ENCODE data around the gene FHDC1. TPM values are rescaled to one million over a fixed set of nuclear protein-coding genes. Genes with fewer than 3 reads are reported as not detected.

Gene FHDC1
- total RNA-seq, 1 experiment from 2014 or later, result 19.9 TPM

GRCh38 chr4:153018031-153018430, 81.9 kb downstream of the FHDC1 start:
- Histone ChIP-seq H3K23ac (ENCODE audit: insufficient read length, low read depth, low read length) (no peak overlapping the region), H3K9me3 (ENCODE audit: control insufficient read depth, low read depth, low read length) (no peaks in the 10 kb centered on the region), H4K8ac (replicated peaks; ENCODE audit: insufficient read length, low read depth, low read length) (no peak overlapping the region), H2BK15ac (ENCODE audit: low read depth, low read length) (no peak overlapping the region), H3K27ac (ENCODE audit: insufficient read length, low read depth, low read length) (no peak overlapping the region), H4K91ac (ENCODE audit: insufficient read length, low read depth, low read length) (no peak overlapping the region), H2AFZ (ENCODE audit: low read length) (no peak overlapping the region), H2BK5ac (ENCODE audit: insufficient read length, low read length) (no peak overlapping the region), H3K14ac (ENCODE audit: insufficient read depth, low read length) (no peak overlapping the region), H3K4me2 (ENCODE audit: insufficient read depth, insufficient read length, low read length) (no peak overlapping the region), H3K79me2 (ENCODE audit: insufficient read depth, low read length) (no peaks in the 10 kb centered on the region), H3K23me2 (ENCODE audit: insufficient read length, low read depth, low read length, poor library complexity, severe bottlenecking) (no peaks in the 10 kb centered on the region), H3K79me1 (ENCODE audit: insufficient read depth, low read depth, low read length, poor library complexity, severe bottlenecking) (no peaks in the 10 kb centered on the region), H2AK5ac (ENCODE audit: insufficient read length, low read length) (no peak overlapping the region), H4K20me1 (ENCODE audit: control insufficient read depth, insufficient read depth, insufficient read length) (peaks cover 2% of the 10 kb centered on the region), H3K56ac (ENCODE audit: insufficient read length, low read depth, low read length) (no peak overlapping the region), H2BK20ac (ENCODE audit: low read depth, low read length, poor library complexity, severe bottlenecking) (no peak overlapping the region), H2BK12ac (ENCODE audit: insufficient read length, low read depth, low read length) (no peak overlapping the region), H3K4ac (ENCODE audit: low read depth, low read length) (no peak overlapping the region), H2BK120ac (ENCODE audit: low read depth, low read length, poor library complexity, severe bottlenecking) (no peak overlapping the region), H4K5ac (ENCODE audit: insufficient read length, low read depth, low read length) (no peak overlapping the region), H3K9ac (ENCODE audit: extremely low read depth, insufficient read length, low read length) (no peak overlapping the region), H3K18ac (ENCODE audit: insufficient read length, low read depth, low read length) (no peak overlapping the region), H3T11ph (ENCODE audit: low read length) (no peak overlapping the region), H3K4me1 (ENCODE audit: insufficient read depth, low read length) (no peaks in the 10 kb centered on the region), H3K27me3 (ENCODE audit: insufficient read depth, low read length) (no peaks in the 10 kb centered on the region)
- no peak overlapping the region for H3K4me3 Mint-ChIP-seq
- no CpG with 5 or more reads among the region's 4 CpGs for WGBS (ENCODE audit: extremely low coverage, insufficient read length, low lambda C conversion rate)
- TF ChIP-seq CTCF (conservative IDR thresholded peaks at IDR 0.05), result no peak
- no peak overlapping the region for H3K27ac Mint-ChIP-seq
- no peaks in the 10 kb centered on the region for H3K9me3 Mint-ChIP-seq
- H3K27me3 Mint-ChIP-seq (ENCODE audit: low read depth), result peaks cover 5% of the 10 kb centered on the region; the same call in 1 of the 2 replicates
- peaks cover 28 to 36% of the 10 kb centered on the region in 2 experiments for H3K4me1 Mint-ChIP-seq
- H3K36me3 Mint-ChIP-seq (ENCODE audit: insufficient read depth in 1 of 3, low read depth in 3 of 3), result no peaks in the 10 kb centered on the region; a peak in 3 of 7 replicates
- DNase-seq, result no peak

Data from H9 (cell line).